Hair follicular keratinocyte (primary cell): ENCODE measurements around the gene LILRA6. TPM values are rescaled to one million over a fixed set of nuclear protein-coding genes. Genes with fewer than 3 reads are reported as not detected.

ENCODE experiments used
- total RNA-seq: library from RNA; depleted of rRNA; stranded (reverse); fragments of >200 nt; gene quantifications from 2 replicates; pipeline ENCODE4 v1.2.3, GENCODE V29; 2015

Gene LILRA6
- not detected in 2 replicates for total RNA-seq

GRCh38 chr19:54242646-54243045, at the start of gene LILRA6:
TSS of gene LILRA6 (minus strand) at chr19:54242790.

GRCh38 chr19:54281007-54281728, 38.6 kb upstream of the LILRA6 start, which contains the start of gene LILRB2:
TSS of gene LILRB2 (minus strand) at chr19:54281110. CDS start at chr19:54280496, 614 bp downstream.

GRCh38 chr19:54257116-54257480, 14.5 kb upstream of the LILRA6 start, which contains the start of gene LILRB5:
TSS of gene LILRB5 (minus strand) at chr19:54257273. CDS start at chr19:54257193, 80 bp downstream.

GRCh38 chr19:54222474-54223276, 19.9 kb downstream of the LILRA6 start, which contains the start of gene LILRB3:
TSS of gene LILRB3 (minus strand) at chr19:54223007. CDS start at chr19:54222976, 31 bp downstream.

GRCh38 chr19:54191011-54191810, 51.4 kb downstream of the LILRA6 start, which contains the start of gene TSEN34:
TSS of gene TSEN34 (plus strand) at chr19:54191308. CDS start at chr19:54191365, 57 bp downstream.

GRCh38 chr19:54189145-54189734, 53.4 kb downstream of the LILRA6 start, which contains the start of gene MBOAT7:
TSS of gene MBOAT7 (minus strand) at chr19:54189580. CDS start at chr19:54188508, 1,072 bp downstream.

Other genes starting within 250 kb of the LILRA6 start
- not detected in 2 replicates for gene VSTM1, start 178.9 kb downstream of the LILRA6 start, total RNA-seq
- gene TARM1, start 161.4 kb downstream of the LILRA6 start, total RNA-seq = not detected in 2 replicates
- 0.70 and 1.7 TPM in 2 replicates for gene OSCAR, start 142.0 kb downstream of the LILRA6 start, total RNA-seq
- 25.6 and 48.0 TPM in 2 replicates for gene NDUFA3, start 139.9 kb downstream of the LILRA6 start, total RNA-seq
- 9.0 and 18.6 TPM in 2 replicates for gene TFPT, start 127.1 kb downstream of the LILRA6 start, total RNA-seq
- gene PRPF31, start 127.0 kb downstream of the LILRA6 start, total RNA-seq = 44.2 and 74.0 TPM in 2 replicates
- 12.9 and 18.3 TPM in 2 replicates for gene CNOT3, start 105.0 kb downstream of the LILRA6 start, total RNA-seq
- 7.2 and 8.3 TPM in 2 replicates for gene LENG1, start 83.1 kb downstream of the LILRA6 start, total RNA-seq
- gene TMC4, start 69.6 kb downstream of the LILRA6 start, total RNA-seq = 6.6 and 22.6 TPM in 2 replicates
- gene MBOAT7, start 53.2 kb downstream of the LILRA6 start, total RNA-seq = 73.7 and 97.3 TPM in 2 replicates
- gene TSEN34, start 51.5 kb downstream of the LILRA6 start, total RNA-seq = 140 and 179 TPM in 2 replicates
- gene RPS9, start 41.9 kb downstream of the LILRA6 start, total RNA-seq = 2,479 and 2,533 TPM in 2 replicates
- gene LILRB3, start 19.8 kb downstream of the LILRA6 start, total RNA-seq = not detected in 2 replicates
- gene LILRB5, start 14.5 kb upstream of the LILRA6 start, total RNA-seq = not detected in 2 replicates
- not detected in 2 replicates for gene LILRB2, start 38.3 kb upstream of the LILRA6 start, total RNA-seq
- not detected in 2 replicates for gene LILRA5, start 70.4 kb upstream of the LILRA6 start, total RNA-seq
- not detected in 2 replicates for gene LILRA4, start 96.4 kb upstream of the LILRA6 start, total RNA-seq
- gene LAIR1, start 122.1 kb upstream of the LILRA6 start, total RNA-seq = not detected in 2 replicates
- gene TTYH1, start 172.7 kb upstream of the LILRA6 start, total RNA-seq = not detected in 2 replicates
- gene LENG8, start 206.4 kb upstream of the LILRA6 start, total RNA-seq = 22.6 and 35.8 TPM in 2 replicates
- 4.5 and 8.2 TPM in 2 replicates for gene LENG9, start 221.0 kb upstream of the LILRA6 start, total RNA-seq
- 30.2 and 68.9 TPM in 2 replicates for gene CDC42EP5, start 230.5 kb upstream of the LILRA6 start, total RNA-seq